OCI-M2 (cell line): ENCODE results near the gene TGFBR1.

Experiments
- DNase-seq: peaks from one replicate; lab custom pipeline; 2025; ENCODE audit not compliant: unreplicated experiment; lab: John Stamatoyannopoulos, UW

Gene TGFBR1

DNA sequence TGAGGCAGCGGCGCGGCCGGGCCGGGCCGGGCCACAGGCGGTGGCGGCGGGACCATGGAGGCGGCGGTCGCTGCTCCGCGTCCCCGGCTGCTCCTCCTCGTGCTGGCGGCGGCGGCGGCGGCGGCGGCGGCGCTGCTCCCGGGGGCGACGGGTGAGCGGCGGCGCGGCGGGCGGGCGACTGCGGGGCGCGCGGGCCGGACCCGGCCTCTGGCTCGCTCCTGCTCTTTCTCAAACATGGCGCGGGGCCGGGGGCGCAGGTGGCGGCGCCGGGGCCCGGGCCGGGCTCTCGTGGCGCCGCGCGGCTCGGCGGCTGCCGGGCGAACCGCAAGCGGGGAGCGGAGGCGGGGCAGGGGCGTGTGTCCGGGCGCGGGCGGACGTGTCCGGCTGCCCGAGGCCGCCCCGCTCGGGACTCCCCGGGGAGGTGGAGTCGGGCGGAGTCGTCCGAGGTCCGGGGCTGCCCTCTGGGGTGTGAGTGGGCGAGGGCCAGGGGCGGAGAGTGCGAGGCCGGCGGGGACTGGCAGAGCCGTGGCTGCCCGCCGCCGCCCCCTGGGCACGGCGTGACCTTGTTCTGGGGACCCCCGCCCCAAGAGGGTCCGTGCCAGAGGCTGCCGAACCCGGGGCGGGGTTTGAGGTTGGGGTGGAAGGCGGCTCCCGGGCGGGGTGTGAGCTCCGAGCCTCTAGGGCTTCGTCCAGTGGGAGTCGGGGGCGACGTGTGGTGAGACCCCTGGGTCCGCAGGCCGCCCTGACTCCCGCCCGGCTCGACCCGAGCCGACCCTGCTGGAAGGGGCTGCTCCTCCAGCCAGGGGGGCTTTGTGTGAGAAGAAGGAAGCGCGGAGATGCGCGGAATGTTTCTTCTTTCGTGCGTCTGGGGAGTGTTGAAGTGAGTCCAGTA is 485 bp downstream of the TGFBR1 start:
- no peak for DNase-seq

DNA sequence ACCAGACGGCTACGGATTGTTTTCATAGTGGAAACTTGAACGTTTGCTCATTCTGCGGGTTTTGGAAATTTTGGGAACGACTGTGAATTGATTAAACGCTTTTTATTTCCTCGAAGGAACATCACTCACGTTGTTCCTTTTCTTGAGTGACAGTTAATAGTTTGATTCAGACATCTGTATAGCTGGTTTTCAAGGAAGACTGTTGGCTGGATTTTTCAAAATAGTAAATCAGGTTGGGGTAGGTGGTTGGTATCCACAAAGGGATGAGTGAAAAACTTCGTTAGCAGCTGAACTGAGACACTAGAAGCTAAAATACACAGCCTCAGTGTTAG is 1.1 kb downstream of the TGFBR1 start:
- DNase-seq = no peak

DNA sequence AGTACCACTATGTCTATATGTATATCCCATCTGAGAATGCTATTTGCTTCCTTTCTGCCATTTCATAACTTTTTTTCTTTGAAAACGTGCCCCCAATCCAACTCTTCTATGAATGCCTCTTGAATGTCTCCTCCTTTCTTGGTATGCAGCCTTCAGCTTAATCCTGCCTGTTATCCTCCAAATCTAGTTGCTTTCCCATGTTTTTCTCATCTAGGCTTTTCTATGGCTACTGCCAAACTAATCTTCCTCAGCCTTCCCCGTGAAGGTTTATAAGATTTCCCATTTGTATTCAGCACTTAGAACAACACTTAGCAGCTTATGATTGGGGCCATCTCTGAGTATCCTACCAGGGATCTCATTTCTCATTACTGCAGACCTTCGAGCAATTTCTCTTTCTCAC is 2.5 kb downstream of the TGFBR1 start:
- DNase-seq = no peak

DNA sequence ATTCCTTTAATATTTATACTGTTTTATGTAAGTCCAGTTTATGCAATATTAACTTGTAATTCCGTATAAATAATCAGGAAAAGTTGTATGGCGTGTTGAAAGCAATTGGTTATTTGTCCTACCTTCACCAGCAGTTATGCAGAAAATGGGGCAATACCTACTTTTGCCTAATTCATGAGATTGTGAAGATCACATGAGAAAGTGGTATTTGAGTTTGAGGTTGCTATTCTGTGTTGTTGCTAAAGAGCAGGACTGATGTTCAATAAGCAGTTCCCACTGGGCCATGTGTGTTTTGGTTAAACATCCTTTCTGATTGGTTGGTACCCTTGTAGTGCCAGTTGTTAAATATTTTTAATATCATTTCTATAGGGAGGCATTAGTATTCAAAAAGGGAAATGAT is 3.2 kb downstream of the TGFBR1 start:
- DNase-seq = no peak

DNA sequence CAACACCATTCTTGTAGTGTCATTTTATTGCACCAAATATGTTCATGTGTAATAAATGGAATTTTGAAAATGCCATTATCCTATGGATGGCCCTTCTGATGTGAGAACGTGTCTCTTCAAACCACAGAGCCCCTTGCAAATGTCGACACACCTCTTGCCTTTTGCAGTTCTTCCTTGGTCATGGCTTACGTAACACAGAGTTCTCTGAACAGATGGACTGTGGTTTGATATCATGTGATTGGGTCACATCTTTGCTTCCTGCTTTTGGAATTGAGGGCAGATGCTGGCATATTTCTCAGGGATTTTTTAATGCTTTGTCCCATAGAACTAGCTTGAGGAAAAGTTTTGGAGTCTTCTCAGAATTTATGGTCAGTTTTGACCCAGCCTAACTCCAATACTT is 4.6 kb downstream of the TGFBR1 start:
- DNase-seq = no peak

DNA sequence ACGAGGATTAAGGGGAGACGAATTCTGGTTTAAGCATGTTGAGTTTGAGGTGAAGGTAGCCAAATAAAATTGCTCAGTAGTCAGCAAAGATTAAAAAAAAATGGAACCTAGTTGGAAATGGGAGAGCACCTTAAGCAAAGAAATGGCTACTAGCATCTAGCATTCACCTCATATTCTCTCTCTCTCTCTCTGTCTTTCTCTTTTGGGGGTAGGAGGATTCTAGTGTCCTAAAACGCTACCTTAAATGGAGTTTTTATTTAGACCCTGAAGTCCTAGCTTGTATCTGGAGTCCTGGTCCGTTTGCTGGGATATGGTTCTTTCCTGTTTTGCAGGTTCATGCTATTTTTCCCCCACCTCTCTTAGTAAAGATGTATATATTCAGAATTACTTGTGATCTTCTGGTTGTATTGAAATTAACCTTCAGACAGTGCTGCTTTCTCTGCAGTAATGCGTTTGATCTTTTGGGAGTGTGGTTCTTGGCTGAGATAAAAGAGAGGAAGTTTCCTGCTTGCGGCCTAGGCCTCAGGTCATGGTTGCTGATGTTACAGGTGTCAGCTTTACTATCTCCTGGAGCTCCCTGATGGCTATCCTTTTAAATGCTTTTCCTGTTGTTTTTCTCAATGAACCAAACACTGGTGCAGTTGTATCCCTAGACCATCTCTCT is 8.0 kb downstream of the TGFBR1 start:
- DNase-seq = no peak

DNA sequence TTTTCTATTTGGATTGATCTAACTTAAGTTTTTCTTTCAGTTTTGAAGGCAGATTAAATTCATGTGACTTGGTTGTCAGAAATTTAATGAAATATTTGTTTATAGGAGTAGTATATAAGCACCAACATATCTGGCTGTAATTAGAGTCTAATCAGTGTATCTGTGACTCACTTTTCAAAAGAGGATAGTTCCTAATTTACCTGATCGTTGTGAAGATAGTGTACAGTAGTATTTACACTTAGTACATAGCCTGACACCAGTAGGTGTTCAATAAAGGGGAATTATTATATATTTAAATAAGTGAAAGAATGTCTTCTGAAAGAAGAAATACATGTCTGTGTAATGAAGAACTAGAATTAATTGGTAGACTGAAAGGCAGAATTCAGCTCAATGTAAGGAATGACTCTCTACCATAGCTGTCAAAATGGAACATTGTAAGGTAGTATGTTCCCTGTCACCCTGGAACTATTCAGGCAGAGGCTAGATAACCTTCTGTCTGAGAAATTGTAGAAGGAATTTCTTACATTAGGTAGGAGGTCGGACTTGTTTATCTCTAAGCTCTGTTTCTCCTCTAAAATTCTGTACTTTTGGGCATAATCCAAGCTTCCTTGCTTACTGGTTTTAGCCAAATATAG is 8.6 kb downstream of the TGFBR1 start:
- no peak for DNase-seq

DNA sequence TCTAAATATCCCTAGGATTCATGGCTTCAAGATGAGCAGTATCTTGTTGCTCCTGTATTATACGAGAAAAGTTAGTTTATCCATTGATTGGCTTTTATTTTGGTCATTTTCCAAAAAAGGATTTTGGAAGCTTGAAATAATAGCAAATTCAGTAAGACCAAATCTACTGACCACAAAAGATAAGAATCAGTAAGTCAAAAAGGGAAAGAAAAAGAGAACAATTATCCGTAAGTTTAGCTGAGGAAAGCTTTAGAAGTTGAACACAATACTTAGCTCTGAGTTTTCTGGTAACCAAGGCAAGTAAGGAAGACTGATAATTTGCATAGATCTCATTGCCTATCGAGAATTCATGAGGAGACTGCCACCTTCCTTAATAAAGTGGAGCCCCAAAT is 9.1 kb downstream of the TGFBR1 start:
- DNase-seq = no peak

DNA sequence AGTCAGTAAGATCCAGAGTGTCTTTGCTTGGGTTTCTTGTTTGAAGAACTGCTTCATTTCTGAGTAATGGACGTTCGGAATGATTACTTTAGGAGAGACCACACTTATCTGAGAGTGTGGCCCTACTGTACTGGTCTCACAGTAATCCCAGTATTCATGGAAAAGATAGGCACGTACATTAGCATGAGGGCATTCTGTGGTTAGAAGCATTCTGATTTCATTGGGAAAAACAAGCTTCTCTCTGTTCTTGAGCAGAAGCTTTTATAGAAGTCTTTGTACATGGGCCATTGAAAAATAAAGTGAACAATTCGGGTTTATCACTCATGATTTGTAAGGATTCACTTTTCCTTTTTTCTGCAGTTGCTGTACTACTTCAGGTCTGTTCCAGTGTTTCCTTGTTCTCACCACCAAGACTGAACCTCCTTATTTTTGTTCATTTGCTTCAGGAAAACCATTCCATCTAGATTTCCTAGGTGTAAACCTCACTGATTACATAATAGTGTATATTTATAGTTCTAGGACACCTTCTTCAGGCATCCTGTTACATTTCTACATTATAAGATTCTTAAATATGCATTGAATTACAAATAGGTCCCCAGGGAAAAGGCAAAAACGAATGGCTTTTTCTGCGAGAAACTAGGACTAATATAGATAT is 10.1 kb downstream of the TGFBR1 start:
- DNase-seq = no peak

DNA sequence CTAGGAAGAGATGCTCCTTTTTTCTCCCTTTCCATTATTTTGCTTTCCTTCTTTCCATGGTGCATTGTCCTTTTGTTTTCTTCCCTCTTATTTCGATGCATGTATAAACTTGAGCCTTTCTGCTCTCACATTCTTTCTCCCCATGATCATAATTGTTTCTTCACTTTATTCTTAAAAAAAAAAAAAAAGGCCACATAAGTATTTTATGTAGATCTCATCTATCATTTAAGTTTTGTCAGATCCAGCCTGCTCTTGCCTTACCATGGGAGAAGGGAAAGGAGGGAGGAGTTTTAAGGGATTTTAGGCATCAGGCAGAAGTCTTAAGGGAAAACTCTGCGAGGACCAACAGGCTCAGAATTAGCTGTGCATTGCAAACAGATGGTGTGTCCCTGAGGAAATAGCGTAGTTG is 11.1 kb downstream of the TGFBR1 start:
- DNase-seq = no peak

DNA sequence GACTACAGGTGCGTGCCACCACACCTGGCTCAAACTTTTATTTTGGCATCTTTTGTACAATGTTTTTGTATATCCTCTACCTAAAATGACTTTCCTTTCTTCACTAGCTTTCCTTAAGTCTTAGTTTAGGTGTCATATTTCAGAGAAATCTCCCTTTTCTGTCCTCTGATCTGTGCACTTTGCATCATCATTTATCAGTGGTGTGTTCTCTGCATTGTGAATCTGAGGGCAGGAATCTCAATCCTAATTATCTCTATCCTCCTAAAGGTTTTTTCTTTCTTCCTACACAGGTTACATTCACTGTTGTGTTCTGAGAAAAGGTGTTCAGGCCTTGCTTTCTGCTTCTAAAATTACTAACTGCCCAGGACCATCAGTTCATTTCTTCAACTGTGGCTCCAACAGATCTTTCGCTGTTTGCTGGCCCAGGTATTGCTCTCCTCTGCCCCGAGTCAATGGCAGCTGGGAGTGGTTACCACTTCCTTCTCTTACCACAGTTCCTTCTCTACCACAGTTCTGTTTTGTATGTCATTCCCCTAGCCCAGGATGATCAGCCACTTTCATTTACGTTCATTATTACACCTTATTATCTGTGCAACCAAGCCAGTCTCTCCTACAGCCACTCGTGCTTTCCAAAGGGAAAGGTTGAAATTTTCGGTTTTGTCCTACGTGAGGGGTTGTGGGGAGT is 14.0 kb downstream of the TGFBR1 start:
- no peak for DNase-seq

DNA sequence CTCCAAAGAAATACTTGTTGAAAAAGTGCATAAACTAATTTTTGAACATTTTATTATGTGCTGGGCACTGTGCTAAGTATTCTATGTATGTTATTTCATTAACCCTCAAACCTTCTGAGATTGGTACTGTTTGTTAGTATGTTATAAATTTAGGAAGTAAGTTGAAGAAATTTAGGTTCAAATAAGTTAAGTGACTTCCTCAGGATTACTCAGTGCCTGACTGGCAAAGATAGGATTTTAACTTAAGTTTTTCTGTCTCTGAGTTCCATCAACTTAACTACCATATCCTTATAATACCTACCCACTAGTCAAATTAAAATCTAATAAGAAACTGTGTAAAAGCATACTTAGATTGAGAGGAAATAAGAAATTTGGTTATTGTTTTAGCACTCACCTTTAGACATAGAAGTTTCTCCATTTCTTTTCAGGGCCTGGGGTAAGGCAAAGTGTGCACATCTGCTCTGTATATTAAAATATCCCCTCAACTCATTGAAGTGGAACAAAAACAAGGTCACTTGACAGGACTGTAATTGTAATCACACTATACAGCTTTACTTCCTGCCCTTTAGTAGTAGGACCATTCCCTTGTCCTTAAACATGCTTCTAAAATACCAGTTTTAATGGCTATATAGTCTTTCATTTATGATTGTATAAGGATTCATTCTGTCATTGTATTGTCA is 15.2 kb downstream of the TGFBR1 start:
- DNase-seq = no peak

DNA sequence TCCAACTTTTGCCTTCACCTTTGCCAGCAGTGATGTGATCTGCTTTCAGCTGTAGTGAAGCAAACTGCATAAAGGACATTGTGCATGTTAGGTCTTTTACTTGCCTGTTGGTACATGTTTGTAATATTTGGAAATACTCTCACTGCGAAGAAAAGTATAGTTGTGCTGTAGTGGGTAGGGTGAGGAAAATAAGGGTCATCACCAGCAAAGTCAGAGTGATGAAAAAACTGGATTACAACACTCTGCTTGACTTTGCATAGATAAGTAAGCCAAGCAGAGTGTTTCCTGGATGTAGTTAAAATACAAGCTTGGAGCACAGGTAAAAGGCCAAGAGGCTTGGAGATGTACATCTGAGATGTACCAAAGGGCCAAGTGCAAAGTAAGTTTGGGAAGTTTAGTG is 16.7 kb downstream of the TGFBR1 start:
- no peak for DNase-seq

DNA sequence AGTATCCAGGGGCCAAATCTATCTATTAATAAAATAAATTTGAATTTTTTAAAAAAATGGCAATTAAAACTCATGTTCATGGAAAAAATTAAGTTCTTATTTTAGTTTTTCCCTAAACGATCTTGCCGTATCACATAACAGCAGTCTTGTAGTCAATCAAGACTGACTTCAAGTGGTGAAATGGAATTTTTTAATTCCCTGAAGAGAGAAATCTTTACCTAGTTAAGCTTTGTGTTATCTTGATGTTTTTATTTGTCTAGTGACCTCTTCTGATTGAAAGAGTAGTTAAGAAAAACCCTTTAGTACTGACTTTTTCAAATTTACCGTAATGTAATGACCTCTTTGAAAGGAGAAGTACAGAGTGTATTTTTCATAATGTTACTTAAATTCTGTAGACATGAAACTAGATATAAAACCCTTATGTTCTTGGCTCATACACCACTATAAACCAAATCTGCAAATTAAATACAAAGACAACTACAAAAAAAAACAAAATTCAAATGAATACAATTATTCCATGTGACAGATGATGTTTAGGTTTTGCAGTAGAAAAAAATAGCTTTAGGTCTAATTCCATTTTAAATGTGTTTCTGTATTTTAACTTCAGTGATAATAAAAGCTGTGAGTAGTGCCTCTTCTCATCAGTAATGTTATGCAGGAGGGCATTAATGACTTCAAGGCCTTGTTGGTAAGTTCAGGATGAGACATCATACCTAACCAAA is 19.8 kb downstream of the TGFBR1 start:
- DNase-seq = no peak

DNA sequence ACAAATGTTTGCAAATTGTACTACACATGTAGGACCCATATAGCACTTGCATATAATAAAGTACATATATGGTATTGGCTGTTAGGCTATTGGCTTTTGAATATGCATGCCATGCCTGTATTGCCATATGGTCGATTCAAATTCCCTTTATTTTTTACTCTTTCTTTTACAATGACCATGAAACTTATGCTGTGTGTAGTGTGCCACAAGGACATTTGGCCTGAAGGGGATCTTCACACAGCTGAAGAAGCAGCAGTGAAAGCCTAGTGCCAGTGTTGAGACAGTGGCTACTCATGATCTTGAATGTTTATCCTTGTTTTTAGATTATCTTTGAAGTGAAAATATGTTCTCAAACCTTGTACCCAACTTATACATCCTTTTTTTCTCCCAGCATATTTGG is 20.5 kb downstream of the TGFBR1 start:
- no peak for DNase-seq

DNA sequence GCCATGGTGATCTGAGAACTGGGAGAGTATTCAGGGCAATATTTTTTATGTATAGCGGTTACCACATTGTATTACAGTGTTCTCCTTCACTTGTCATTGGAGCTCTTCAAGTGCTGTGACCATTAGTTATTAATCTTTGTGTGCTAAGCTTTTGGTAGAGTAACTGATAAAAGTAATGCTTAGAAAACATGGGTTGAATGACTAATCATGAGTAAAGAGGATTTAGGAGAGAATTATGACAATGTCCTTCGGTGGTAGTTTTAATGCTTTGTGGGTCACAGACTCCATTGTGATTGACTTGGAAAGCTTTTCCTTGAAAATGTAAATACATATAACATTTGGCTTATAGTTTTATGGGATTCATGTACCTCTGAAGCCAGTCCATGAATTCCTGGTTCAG is 21.4 kb downstream of the TGFBR1 start:
- DNase-seq = no peak

DNA sequence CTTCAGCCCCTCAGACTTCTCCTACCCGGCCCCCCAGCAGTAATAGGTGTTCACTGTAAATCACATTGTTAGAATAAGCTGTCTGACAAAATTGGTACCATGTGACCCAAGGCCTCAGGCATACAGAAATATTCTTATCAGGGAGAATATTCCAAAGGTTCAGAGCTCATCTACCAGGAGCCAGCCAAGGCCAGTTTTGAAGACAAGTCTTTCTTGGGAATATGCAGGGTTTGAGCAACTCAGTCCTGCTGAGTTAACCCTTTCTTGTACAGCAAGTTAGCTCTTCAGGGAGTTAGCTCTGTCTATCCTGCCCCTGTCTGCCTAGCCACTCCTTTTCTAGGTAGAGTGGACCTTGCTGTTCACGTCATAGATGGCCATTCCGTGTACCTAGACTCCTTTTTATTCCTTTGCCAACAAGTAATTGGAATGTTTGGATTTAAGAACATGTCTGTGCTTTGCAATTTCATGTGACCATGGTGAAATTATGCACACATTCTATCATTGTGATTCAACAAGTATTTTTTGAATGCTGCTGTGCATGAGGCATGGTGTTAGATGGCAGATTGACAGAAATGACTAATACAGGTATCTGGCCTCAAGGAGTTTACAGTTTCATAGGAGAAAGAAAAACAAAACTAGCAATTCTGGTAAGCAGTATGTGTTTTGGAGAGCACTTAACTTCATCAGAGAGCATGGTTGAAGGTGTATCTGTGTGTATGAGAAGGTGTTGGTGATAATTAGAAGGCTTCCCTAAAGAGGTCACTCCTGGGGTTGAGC is 22.6 kb downstream of the TGFBR1 start:
- no peak for DNase-seq

DNA sequence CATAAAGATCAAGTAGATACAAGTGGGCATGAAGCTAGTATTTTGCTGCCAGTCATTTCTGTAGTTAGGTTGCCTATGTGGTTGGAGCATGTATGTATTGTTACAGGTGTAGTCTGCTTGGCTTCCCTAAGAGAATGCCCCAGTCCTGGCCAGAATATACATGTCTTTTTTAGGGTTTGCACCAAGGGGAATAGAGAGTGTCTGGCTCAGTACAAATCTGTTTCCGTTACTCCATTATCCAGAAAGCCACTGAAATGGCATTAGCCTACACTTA is 23.2 kb downstream of the TGFBR1 start:
- no peak for DNase-seq

DNA sequence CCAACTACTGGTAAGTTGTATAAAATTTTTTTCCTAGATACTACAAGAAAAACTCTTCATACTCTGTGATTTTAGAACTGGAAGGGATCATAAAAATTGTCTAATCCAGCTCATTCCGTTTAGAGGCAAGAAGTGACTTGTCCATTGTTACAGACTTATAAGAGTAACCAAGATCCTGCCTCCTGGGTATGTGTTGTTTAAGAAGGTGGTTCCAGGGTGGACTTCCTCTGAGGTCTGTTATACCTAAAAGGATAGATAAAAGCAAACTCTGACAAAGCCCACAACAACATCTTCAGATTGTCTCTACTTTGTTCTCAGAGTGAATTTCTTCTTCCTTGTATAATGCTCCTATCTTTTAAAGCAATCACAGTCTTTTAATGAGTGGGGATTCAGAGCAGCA is 24.2 kb downstream of the TGFBR1 start:
- DNase-seq = no peak

DNA sequence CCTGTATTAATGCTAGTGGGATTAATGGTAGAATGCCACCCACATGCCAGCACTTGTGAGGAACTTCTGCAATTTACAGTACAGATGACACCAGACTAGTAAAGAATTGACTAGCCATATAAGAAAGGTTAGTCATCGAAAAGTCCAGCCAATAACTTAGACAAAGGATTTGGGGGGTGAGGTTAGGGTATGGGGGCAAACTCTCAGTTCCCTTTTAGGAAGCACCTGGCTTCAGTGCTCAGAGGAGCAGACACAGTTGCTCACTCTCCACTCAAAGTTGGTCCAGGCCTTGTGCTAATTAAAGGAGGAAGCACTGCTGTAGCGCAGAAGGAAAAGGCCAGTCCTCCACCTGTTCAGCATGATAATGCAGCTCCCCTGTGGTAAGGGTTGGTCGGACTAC is 25.2 kb downstream of the TGFBR1 start:
- no peak for DNase-seq
